Activated CD4-positive, alpha-beta T cell treated with anti-CD3 and anti-CD28 coated beads, Interleukin-2, amount 10 ng/mL, durations not matched to agents 24 days and 14 days (primary cell): ENCODE measurements around the gene RHBDL1. TPM values are rescaled to one million over a fixed set of nuclear protein-coding genes. Genes with fewer than 3 reads are reported as not detected.
A peak's percentile ranks its signal among the peaks of the same experiment; 100 is the strongest.
"Not testable (repeated sequence)": the region's sequence is repeated elsewhere in the genome, so short reads cannot be mapped to it uniquely, and the experiment has no call there.

Source experiments
- DNase-seq: peaks from one replicate; pipeline ENCODE4 v3.0.0; 2022
- H3K27ac Mint-ChIP-seq: one replicate; pipeline ENCODE4 v1.8.0; 2022; ENCODE audit warnings: mild to moderate bottlenecking, mixed read lengths
- H3K27me3 Mint-ChIP-seq: one replicate; pipeline ENCODE4 v1.8.0; 2022; ENCODE audit warnings: mixed read lengths
- H3K36me3 Mint-ChIP-seq: one replicate; pipeline ENCODE4 v1.8.0; 2022; ENCODE audit warnings: low read depth, mild to moderate bottlenecking, mixed read lengths
- H3K4me1 Mint-ChIP-seq: one replicate; pipeline ENCODE4 v1.8.0; 2021; ENCODE audit warnings: mixed read lengths
- H3K4me3 Mint-ChIP-seq: one replicate; pipeline ENCODE4 v1.8.0; 2022; ENCODE audit warnings: mild to moderate bottlenecking, moderate library complexity, mixed read lengths
- H3K9me3 Mint-ChIP-seq: one replicate; pipeline ENCODE4 v1.8.0; 2021; ENCODE audit warnings: mixed read lengths
- intact Hi-C: fragments of 100-400 bp; cut with micrococcal nuclease; formaldehyde crosslinking; loops from one replicate; pipeline ENCODE4 v1.15.1; 2023
- total RNA-seq: library from RNA; stranded (reverse); gene quantifications from 2 replicates; pipeline ENCODE4 v1.2.3, GENCODE V29; 2022

The RHBDL1 gene
- total RNA-seq, 1 donor from 2014 or later, result 1.1 TPM

GRCh38 chr16:711084-711483 lies 35.6 kb downstream of the RHBDL1 start:
- H3K9me3 Mint-ChIP-seq, result no peaks in the 10 kb centered on the region
- H3K4me1 Mint-ChIP-seq, result peaks cover 4% of the 10 kb centered on the region
- intact Hi-C loops, result loop anchor here (1.0 kb wide), 1 partner anchor 74 kb away; no protein-coding TSS in a partner anchor
- H3K27ac Mint-ChIP-seq, result no peak overlapping the region
- H3K27me3 Mint-ChIP-seq, result peaks cover 32% of the 10 kb centered on the region
- no peaks in the 10 kb centered on the region for H3K36me3 Mint-ChIP-seq
- no peak for DNase-seq
- no peak overlapping the region for H3K4me3 Mint-ChIP-seq

DNA sequence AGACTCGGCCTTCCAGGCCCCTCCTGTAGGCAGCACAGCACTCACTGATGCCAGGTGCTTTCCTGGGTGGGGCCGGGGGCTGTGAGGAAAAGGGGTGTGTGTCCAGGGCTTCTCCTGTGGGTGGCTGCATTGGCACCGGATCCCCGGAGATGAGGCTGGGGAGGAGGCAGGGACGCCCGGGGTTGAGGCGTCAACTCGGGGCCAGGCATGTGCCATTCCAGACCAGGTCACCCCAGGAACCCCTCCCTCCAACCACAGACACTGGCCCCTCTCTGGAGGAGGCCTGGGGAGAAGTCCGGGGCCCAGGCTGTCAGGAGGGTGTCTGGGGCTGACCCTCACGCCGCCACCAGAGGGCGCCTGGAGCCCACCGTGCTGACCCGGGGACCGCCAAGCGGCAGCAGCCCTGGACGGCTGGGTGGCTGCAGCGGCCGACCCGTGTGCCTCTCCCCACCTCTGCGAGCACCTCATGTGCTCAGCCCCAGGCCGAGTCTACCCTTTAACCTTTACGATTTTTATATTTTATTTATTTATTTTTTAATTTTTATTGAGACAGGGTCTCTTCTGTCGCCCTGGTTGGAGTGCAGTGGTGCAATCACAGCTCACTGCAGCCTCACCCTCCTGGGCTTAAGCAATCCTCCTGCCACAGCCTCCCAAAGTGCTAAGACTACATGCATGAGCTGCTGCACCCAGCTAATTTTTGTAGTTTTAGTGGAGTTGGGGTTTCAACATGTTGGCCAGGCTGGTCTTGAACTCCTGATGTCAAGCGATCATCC lies 36.3 kb downstream of the RHBDL1 start:
- Mint-ChIP-seq H3K4me3 (no peak overlapping the region), H3K27ac (no peak overlapping the region), H3K27me3 (peaks cover 31% of the 10 kb centered on the region), H3K36me3 (no peaks in the 10 kb centered on the region), H3K4me1 (peaks cover 4% of the 10 kb centered on the region), H3K9me3 (no peaks in the 10 kb centered on the region)
- intact Hi-C loops, result loop anchor here (1.0 kb wide), 2 partner anchors 74 to 77 kb away; partner anchors contain the start of genes CHTF18 and RPUSD1
- peak; percentile 94 for DNase-seq

DNA sequence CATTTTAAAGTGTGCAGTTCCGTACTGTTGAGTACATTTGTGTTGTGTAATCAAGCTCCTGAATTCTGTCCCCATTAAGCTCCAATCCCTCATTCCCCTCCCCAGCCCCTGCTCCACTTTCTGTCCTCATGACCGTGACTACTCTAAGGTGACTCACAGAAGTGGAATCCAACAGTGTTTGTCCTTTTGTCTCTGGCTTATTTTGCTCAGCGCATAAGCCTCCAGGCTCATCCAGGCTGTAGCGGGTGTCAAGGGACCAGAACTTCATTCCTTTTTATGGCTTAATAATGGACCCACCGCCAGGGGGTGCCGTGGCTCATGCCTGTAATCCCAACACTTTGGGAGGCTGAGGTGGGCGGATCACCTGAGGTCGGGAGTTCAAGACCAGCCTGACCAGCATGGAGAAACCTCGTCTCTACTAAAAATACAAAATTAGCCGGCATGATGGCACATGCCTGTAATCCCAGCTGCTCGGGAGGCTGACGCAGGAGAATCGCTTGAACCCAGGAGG lies 37.3 kb downstream of the RHBDL1 start:
- peak overlapping the region; percentile 6 for H3K27ac Mint-ChIP-seq
- peak; percentile 86 for DNase-seq
- H3K27me3 Mint-ChIP-seq, result peaks cover 24% of the 10 kb centered on the region
- intact Hi-C loops, result loop anchor here (1.0 kb wide), 1 partner anchor 76 kb away; the partner anchor contains the start of genes CHTF18 and RPUSD1
- not testable (repeated sequence) for H3K4me1 Mint-ChIP-seq, H3K36me3 Mint-ChIP-seq, H3K4me3 Mint-ChIP-seq, H3K9me3 Mint-ChIP-seq

DNA sequence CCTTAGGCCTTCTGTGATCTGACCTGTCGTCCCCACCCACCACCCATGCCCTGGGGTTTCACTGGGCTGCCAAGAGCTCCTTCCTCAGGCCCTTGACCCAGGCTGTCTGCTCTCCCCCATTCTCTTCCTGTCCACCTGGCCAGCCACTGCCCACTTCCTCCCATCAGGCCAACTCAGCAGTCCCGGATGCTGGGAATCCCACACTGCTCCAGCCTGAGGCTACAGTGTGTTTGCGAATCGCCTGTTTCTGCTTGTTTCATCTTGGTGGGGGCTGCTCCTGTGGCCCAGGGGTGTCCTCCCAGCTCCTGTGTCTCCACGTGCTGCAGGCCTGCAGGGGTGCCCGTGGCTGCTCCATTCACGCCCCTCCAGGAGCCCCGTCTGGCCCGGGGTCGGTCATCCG lies 38.6 kb downstream of the RHBDL1 start:
- H3K4me3 Mint-ChIP-seq, result no peak overlapping the region
- peaks cover 21% of the 10 kb centered on the region for H3K27me3 Mint-ChIP-seq
- no peak for DNase-seq
- no peak overlapping the region for H3K27ac Mint-ChIP-seq
- H3K4me1 Mint-ChIP-seq, result peaks cover 4% of the 10 kb centered on the region
- intact Hi-C loops, result no loop called here
- H3K36me3 Mint-ChIP-seq, result no peaks in the 10 kb centered on the region
- H3K9me3 Mint-ChIP-seq, result no peaks in the 10 kb centered on the region

DNA sequence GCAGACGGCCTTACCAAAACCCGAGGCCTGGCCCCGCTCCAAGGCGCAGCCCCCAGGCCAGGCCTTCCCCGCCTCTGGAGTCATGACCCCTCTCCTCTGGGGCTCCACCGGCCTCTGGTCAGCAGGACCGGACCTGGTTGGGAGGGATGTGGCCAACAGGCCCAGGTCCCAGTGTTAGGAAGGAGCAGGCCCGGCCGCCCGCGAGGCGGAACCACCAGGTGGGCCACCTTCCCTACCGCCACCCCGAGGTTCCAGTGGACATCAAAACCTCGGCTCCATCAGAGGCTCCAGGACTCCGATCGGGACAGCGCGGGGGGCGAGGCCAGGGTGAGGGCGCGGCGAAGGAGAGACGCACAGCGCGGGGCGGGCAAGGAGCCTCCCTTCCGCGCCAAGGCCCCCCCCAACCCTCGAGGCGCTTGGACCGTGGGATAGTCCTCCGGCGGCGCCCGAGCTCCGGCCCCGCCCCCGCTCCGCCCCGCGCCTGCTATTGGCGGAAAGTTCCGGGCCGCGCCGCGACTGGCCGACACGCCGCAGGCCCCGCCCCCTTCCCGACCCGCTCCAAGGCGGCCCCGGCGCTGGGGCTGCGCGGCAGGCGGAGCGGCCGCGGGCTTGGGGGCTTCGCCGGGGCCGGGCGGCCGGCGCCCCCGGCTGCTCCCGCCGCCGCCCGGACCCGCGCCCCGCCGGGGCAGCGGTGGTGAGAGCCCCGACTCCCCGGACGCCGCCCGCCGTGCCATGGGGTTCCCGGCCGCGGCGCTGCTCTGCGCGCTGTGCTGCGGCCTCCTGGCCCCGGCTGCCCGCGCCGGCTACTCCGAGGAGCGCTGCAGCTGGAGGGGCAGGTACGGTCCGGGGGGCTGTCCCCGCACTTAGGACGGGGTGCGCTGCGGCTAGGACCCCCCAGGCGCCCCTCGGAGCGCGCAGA lies 39.3 kb downstream of the RHBDL1 start, which contains the start of gene METRN:
Gene METRN (plus strand): TSS at position 561 of the 919 bp plus-strand sequence. CDS start 172 bp downstream, at position 733.
- intact Hi-C loops, result loop anchor here (1.0 kb wide), 1 partner anchor 26 kb away; no protein-coding TSS in a partner anchor
- Mint-ChIP-seq H3K4me1 (peaks cover 4% of the 10 kb centered on the region), H3K4me3 (peak within 1 kb of the TSS; percentile 62), H3K36me3 (no peaks in the 10 kb centered on the region), H3K9me3 (no peaks in the 10 kb centered on the region), H3K27me3 (peaks cover 24% of the 10 kb centered on the region), H3K27ac (no peak within 1 kb of the TSS)
- peak; percentile 98 for DNase-seq

DNA sequence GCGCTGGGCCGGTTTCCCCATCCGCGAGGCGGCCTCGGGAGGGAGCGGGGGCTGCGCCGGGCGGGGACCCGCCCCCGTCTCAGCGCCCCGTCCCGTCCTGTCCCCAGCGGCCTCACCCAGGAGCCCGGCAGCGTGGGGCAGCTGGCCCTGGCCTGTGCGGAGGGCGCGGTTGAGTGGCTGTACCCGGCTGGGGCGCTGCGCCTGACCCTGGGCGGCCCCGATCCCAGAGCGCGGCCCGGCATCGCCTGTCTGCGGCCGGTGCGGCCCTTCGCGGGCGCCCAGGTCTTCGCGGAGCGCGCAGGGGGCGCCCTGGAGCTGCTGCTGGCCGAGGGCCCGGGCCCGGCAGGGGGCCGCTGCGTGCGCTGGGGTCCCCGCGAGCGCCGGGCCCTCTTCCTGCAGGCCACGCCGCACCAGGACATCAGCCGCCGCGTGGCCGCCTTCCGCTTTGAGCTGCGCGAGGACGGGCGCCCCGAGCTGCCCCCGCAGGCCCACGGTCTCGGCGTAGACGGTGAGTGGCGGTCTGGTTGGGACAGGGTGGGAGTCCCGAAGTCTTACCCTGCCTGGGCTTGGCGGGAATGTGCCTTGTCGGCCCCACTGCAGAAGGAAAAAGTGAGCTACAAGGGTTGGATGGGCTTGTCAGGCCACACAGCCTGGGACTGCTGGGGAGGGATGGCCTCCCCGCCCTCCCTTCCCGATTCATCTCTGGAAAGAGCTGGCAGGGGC lies 40.2 kb downstream of the RHBDL1 start:
- Mint-ChIP-seq H3K27ac (no peak overlapping the region), H3K27me3 (peaks cover 24% of the 10 kb centered on the region), H3K4me1 (peaks cover 7% of the 10 kb centered on the region), H3K9me3 (no peaks in the 10 kb centered on the region), H3K36me3 (no peaks in the 10 kb centered on the region), H3K4me3 (peak overlapping the region; percentile 62)
- intact Hi-C loops, result loop anchor here (1.0 kb wide), 1 partner anchor 26 kb away; no protein-coding TSS in a partner anchor
- DNase-seq, result peak; percentile 74

- peaks cover 24% of the 10 kb centered on the region for H3K27me3 Mint-ChIP-seq
- H3K4me1 Mint-ChIP-seq, result peaks cover 7% of the 10 kb centered on the region
- no peak for DNase-seq
- no peaks in the 10 kb centered on the region for H3K9me3 Mint-ChIP-seq
- no peak overlapping the region for H3K27ac Mint-ChIP-seq
- intact Hi-C loops, result no loop called here
- no peaks in the 10 kb centered on the region for H3K36me3 Mint-ChIP-seq
- peak overlapping the region; percentile 62 for H3K4me3 Mint-ChIP-seq
Measured at GRCh38 chr16:716200-716568, 40.7 kb downstream of the RHBDL1 start.

DNA sequence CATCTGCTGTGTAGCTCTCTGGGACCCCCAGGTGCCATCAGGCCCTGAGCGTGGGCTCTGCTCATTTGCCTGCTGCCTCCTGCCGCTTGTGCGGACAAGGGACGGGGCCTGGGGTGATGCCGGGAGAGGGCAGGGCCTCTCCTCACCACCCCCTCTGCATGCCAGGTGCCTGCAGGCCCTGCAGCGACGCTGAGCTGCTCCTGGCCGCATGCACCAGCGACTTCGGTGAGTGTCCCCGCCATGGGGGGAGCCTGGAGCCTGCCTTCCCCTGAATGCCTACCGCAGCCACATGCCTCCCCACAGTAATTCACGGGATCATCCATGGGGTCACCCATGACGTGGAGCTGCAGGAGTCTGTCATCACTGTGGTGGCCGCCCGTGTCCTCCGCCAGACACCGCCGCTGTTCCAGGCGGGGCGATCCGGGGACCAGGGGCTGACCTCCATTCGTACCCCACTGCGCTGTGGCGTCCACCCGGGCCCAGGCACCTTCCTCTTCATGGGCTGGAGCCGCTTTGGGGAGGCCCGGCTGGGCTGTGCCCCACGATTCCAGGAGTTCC lies 41.4 kb downstream of the RHBDL1 start:
- H3K4me3 Mint-ChIP-seq, result no peak overlapping the region
- DNase-seq, result no peak
- peaks cover 23% of the 10 kb centered on the region for H3K27me3 Mint-ChIP-seq
- H3K4me1 Mint-ChIP-seq, result peaks cover 7% of the 10 kb centered on the region
- H3K36me3 Mint-ChIP-seq, result no peaks in the 10 kb centered on the region
- no peak overlapping the region for H3K27ac Mint-ChIP-seq
- no peaks in the 10 kb centered on the region for H3K9me3 Mint-ChIP-seq
- intact Hi-C loops, result no loop called here

DNA sequence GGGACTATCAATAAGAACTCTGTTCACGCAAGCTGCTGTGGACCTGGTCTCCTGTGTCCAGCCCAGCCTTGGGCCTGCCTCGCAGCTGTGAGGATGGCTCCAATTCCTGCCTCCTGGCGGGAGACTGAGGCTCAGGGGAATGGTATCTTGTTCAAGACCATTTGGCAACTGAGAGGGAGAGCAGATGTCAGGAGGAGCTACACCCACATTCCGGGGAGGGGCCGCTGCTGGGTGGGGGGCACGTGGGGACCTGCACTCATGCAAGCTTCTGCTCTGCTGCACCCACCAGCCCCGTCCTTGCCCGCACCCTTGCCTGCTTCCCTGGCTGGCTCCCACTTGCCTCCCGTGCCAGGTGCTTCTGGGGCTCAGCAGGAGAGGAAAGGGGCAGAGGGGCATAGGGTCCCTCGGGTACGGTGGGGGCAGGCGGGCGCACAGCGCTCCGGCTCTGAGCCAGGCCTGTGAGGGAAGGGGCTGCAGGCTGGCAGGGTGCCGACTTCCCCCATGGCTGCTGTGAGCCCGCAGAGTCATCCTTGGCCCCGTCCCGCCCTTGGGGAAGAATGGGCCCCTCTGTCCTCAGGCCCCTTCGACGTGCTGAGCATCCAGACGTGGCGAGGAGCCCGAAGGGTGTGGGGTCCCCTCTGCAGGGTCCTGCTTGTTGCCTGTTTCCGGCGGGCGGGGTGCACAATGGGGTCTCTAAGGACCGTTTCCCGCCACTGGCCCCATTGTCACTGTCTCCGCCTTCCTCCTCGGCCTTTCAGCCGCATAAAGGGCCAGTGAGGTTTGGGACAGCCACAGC lies 42.2 kb downstream of the RHBDL1 start:
- H3K4me1 Mint-ChIP-seq, result peaks cover 6% of the 10 kb centered on the region
- H3K9me3 Mint-ChIP-seq, result no peaks in the 10 kb centered on the region
- no peaks in the 10 kb centered on the region for H3K36me3 Mint-ChIP-seq
- H3K4me3 Mint-ChIP-seq, result no peak overlapping the region
- H3K27me3 Mint-ChIP-seq, result peaks cover 22% of the 10 kb centered on the region
- no peak for DNase-seq
- no peak overlapping the region for H3K27ac Mint-ChIP-seq
- intact Hi-C loops, result no loop called here

DNA sequence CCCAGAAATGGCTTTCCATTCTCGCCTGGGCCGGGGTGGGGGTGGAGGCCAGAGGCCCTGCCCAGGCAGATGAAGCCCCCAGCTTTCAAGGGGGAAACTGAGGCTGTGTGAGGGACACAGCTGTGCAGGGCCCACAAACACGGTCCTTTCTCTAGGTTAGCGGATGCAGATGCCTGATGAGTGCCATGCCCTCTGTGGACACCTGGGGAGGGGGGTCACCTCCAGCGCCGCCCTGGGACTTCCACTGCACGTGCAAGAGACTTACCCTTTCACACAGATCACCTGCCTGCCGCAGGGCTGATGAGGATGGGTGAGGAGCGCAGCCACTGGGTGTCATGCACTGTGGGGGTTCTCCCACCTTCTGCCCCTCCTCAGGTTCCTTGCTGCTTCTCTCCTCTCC lies 42.9 kb downstream of the RHBDL1 start:
- no peak overlapping the region for H3K27ac Mint-ChIP-seq
- no peak for DNase-seq
- no peaks in the 10 kb centered on the region for H3K36me3 Mint-ChIP-seq
- intact Hi-C loops, result no loop called here
- H3K27me3 Mint-ChIP-seq, result peaks cover 19% of the 10 kb centered on the region
- H3K4me3 Mint-ChIP-seq, result no peak overlapping the region
- H3K9me3 Mint-ChIP-seq, result no peaks in the 10 kb centered on the region
- peaks cover 3% of the 10 kb centered on the region for H3K4me1 Mint-ChIP-seq

DNA sequence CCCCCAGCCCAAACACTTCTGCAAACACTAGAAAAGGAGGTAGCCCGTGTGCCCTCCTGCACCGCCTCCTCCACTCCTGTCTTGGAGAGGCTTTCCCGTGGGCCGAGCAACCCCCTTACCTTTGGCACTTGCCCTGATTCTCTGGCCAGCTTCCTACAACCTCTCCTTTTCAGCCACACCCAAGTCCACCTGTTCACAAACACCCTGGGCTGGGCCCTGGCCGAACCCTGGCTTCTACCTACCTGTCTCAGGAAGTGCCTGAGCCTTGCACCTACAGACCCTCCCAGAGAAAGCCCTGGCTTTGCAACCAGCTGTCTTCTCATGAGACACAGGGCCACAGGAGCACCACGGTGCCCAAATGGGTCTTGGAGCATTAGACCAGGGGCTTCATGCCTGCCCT lies 43.5 kb downstream of the RHBDL1 start:
- Mint-ChIP-seq H3K27ac (no peak overlapping the region), H3K4me3 (peak overlapping the region; percentile 85)
- intact Hi-C loops, result no loop called here

DNA sequence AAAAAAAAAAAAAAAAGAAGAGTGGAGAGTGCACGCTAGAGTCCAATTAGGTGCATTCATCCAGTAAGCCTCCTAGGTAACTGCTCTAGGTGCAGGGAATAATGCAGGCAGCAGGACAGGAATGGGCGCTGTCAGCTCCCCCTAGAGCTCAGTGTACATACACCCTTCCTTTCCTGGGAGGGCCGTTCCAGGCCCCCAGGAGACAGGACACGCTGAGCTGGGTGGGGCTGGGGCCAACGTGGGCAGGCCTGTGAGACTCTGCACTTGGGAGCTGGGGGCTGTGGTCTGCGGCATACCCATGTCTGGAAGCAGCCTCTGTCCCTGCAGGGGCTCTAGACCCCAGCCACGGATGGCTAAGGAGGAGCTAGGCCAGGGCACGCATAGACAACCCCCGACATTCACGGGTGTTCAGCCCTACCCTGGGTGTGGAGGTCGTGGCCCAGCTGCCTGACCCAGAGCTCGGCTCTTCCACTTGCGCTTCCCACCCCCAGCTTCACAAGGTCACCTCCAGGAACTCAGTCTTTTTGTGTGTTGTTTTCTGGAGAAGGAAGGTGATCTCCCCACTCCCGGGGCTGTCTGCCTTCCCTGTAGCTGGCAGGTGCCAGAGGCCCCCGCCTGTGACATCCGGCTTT lies 44.5 kb downstream of the RHBDL1 start:
- H3K4me1 Mint-ChIP-seq, result peaks cover 3% of the 10 kb centered on the region
- peak overlapping the region; percentile 85 for H3K4me3 Mint-ChIP-seq
- no peak for DNase-seq
- intact Hi-C loops, result no loop called here
- peak overlapping the region; percentile 80 for H3K27ac Mint-ChIP-seq
- H3K36me3 Mint-ChIP-seq, result no peaks in the 10 kb centered on the region
- H3K27me3 Mint-ChIP-seq, result peaks cover 17% of the 10 kb centered on the region
- H3K9me3 Mint-ChIP-seq, result no peaks in the 10 kb centered on the region

More for the DNA sequence above, 43.5 kb downstream of the RHBDL1 start:
- DNase-seq, result no peak
- Mint-ChIP-seq H3K27me3 (peaks cover 19% of the 10 kb centered on the region), H3K9me3 (no peaks in the 10 kb centered on the region), H3K4me1 (peaks cover 3% of the 10 kb centered on the region), H3K36me3 (no peaks in the 10 kb centered on the region)
